Lower leg skin (tissue), 3 donors: ENCODE data around the gene DNA2.

Source experiments
- CTCF ChIP-seq, 3 donors: fragments of 450-650 bp; IDR thresholded peaks; one replicate each; pipeline ENCODE4 v1.5.1; 2016; ENCODE audit warnings: antibody characterized with exemption in 3 of 3, mild to moderate bottlenecking in 3 of 3, moderate library complexity in 2 of 3
- POLR2A ChIP-seq, 2 donors: fragments of 450-650 bp; IDR thresholded peaks; one replicate each; pipeline ENCODE4 v1.6.1; 2016 to 2017; ENCODE audit warnings: antibody characterized with exemption in 2 of 2, mild to moderate bottlenecking in 1 of 2, moderate library complexity in 1 of 2

- no peak for TF ChIP-seq POLR2A (IDR thresholded peaks at IDR 0.05)
- no peak for TF ChIP-seq CTCF (IDR thresholded peaks at IDR 0.05)
Observed at GRCh38 chr10:68428396-68429104, 43.2 kb downstream of the DNA2 start.
